Measurements from ENCODE around the gene CARS2.

DNA sequence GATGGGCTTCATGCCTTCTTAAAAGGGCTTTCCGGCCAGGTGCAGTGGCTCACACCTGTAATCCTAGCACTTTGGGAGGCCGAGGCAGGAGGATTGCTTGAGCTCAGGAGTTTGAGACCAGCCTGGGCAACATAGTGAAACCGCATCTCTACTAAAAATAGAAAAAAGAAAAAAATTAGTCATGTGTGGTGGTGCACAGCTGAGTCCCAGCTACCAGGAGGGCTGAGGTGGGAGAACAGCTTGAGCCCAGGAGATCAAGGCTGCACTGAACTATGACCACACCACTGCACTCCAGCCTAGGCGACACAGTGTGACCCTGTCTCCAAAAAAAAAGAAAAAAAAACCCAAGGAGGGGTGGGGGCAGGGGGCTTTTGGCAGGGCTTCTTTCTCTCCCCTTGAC, 7.2 kb downstream of the CARS2 start:
- TF ChIP-seq, protein P1, sequence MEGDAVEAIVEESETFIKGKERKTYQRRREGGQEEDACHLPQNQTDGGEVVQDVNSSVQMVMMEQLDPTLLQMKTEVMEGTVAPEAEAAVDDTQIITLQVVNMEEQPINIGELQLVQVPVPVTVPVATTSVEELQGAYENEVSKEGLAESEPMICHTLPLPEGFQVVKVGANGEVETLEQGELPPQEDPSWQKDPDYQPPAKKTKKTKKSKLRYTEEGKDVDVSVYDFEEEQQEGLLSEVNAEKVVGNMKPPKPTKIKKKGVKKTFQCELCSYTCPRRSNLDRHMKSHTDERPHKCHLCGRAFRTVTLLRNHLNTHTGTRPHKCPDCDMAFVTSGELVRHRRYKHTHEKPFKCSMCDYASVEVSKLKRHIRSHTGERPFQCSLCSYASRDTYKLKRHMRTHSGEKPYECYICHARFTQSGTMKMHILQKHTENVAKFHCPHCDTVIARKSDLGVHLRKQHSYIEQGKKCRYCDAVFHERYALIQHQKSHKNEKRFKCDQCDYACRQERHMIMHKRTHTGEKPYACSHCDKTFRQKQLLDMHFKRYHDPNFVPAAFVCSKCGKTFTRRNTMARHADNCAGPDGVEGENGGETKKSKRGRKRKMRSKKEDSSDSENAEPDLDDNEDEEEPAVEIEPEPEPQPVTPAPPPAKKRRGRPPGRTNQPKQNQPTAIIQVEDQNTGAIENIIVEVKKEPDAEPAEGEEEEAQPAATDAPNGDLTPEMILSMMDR (IDR thresholded peaks at IDR 0.05), result no peak
- no peak for TF ChIP-seq POLR2A (IDR thresholded peaks at IDR 0.05)

Data from uterus (tissue), 2 donors.